ENCODE measurements around the gene OSM. TPM values are rescaled to one million over a fixed set of nuclear protein-coding genes. Genes with fewer than 3 reads are reported as not detected.

OSM gene
- total RNA-seq, 2 experiments from 2014 or later: 74.7 to 80.5 TPM

DNA sequence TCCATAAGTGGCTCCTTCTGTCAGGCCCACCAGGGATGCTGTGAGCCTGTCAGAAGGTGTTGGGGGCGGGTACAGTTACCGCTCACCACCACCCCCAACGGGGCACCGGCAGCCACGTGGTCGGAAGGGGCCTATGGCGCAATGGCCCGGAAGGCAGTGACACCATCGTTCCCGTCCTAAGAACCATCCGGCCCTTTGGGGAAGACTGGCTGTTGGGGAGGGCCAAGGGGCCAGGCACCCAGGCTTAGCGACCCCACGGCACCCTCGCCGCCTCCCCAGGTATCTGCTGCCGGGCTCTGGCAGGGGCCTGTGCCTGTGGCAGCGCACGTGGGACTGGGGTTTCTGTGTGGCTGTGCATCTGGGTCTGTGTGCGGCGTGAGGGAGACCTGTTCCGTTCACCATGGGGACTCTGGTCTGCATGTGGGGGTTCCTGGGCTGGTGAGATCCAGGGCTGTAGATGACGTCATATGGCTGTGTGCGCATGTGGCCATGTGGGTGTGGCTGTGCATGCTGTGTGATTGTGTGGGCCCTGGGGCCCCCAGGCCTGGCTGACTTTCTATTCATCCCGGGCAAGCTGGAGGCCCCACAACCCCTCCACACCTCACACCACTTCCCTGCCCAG is 717 bp downstream of the OSM start:
- H3K4me3 Mint-ChIP-seq: peak overlapping the region; percentile 99
- no peaks in the 10 kb centered on the region for H3K27me3 Mint-ChIP-seq
- peaks cover 60% of the 10 kb centered on the region for H3K4me1 Mint-ChIP-seq
- peak; percentile 87 for DNase-seq
- no peaks in the 10 kb centered on the region for H3K9me3 Mint-ChIP-seq
- ChIA-PET CTCF (interaction anchor here (0.7 kb wide), 1 partner anchor 22 kb away, joined by 3 read pairs; no protein-coding TSS in a partner anchor), POLR2A (interaction anchor here (1.0 kb wide), 1 partner anchor 17 kb away, joined by 3 read pairs; no protein-coding TSS in a partner anchor)
- H3K27ac Mint-ChIP-seq: peak overlapping the region; percentile 94
- peaks cover 67% of the 10 kb centered on the region for H3K36me3 Mint-ChIP-seq (ENCODE audit: low read depth)

DNA sequence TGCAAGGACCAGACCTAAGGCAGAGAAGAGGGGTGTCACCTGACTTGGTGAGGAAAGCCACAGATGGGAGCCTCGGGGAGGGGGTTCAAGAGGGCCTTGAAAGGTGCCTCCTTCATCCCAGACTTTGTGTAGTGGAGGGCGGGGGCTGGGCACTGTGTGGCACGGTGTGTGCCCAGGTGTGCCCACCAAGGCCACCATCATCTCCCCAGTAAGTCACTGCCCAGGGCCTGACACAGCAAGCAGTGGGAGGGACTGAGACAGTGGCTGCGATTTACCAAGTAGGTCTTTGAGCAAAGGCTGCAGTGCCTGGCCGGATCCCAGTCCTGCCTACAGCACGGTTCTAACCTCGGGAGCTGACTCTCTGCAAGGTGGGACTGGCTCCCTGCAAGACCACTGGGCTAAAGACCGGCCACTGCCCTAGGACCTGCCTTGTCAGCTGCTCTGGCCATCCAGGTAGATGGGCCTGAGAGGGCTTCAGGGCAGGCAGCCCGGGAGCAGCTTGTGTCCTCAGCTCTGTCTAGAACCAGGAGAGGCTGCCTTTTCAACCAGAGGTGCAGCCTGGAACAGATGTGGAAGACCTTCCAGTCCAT is 1.4 kb downstream of the OSM start:
- no peaks in the 10 kb centered on the region for H3K9me3 Mint-ChIP-seq
- peaks cover 61% of the 10 kb centered on the region for H3K4me1 Mint-ChIP-seq
- ChIA-PET CTCF (interaction anchor here (1.0 to 2.8 kb wide), 4 partner anchors 23 to 161 kb away, joined by 3 to 31 read pairs (median 4); partner anchors contain the start of genes CASTOR1, MTFP1 and RNF215), POLR2A (interaction anchor here (0.6 kb wide), 1 partner anchor 73 kb away, joined by 4 read pairs; no protein-coding TSS in a partner anchor)
- no peaks in the 10 kb centered on the region for H3K27me3 Mint-ChIP-seq
- H3K27ac Mint-ChIP-seq: peak overlapping the region; percentile 94
- peaks cover 61% of the 10 kb centered on the region for H3K36me3 Mint-ChIP-seq (ENCODE audit: low read depth)
- DNase-seq: peak; percentile 7
- peak overlapping the region; percentile 99 for H3K4me3 Mint-ChIP-seq

DNA sequence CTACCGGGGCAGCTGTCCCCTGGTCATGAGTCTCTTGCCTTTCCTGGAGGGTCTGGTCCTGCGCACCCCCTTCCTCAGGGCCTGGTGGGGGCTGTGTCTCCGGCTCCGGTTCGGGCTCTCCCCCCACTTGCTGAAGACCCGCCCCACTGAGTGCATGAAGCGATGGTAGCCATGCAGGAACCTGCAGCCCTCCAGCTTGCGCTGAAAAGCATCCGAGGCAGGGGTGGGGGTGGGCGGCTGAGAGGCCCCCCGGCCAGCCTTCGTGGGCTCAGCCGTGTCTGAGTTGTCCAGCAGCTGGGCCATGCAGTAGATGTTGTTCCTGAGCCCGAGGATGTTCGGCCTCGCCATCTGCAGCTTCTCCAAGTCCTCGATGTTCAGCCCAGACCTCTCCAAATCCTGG is 2.8 kb downstream of the OSM start:
- ChIA-PET POLR2A (no interaction called here), CTCF (interaction anchor here (0.6 to 2.8 kb wide), 19 partner anchors 9 to 172 kb away, joined by 3 to 31 read pairs (median 4); partner anchors contain the start of genes CASTOR1, RNF215 and TBC1D10A)
- DNase-seq: no peak
- peaks cover 62% of the 10 kb centered on the region for H3K4me1 Mint-ChIP-seq
- H3K36me3 Mint-ChIP-seq (ENCODE audit: low read depth): peaks cover 49% of the 10 kb centered on the region
- peak overlapping the region; percentile 22 for H3K27ac Mint-ChIP-seq
- H3K9me3 Mint-ChIP-seq: no peaks in the 10 kb centered on the region
- peak overlapping the region; percentile 99 for H3K4me3 Mint-ChIP-seq
- no peaks in the 10 kb centered on the region for H3K27me3 Mint-ChIP-seq

DNA sequence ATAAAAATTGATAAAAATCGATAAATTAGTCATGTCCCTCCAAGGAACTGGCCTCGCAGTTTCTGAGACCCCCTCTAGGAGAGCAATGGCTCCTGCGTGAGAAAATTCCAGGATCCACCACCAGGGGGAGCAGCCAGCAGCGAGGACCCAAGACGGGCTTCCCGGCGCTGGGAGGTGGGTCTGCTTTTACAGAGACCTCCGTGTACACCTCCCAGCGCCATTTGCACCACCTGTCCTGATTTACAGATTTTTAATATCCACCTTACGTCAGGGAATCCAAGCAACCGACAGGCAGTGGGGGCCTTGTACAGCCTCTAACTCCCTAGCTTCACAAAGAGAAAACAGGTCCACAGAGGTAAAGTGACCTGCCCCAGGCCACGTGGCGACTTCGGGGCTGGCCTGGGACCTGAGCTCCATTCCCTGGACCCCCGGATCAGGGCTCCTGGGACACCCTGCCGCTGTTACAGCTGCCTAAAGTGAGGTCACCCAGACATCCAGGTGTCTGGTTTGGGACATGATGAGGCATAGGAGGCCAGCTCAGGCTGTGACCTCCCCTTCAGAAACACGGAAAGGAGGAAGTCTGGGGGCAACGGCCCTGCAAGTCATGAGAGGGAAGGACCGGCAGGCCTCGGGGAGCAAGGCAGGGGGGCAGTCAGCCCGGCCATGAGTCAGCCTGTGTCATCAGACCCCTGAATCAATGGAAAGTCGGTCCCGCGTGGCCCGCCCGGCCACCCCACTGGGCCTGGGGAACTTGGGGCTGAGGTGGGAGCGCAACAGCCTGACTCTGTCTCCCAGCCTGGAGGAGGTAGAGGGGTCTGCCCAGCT is 3.5 kb downstream of the OSM start:
- H3K9me3 Mint-ChIP-seq: no peaks in the 10 kb centered on the region
- no peaks in the 10 kb centered on the region for H3K27me3 Mint-ChIP-seq
- H3K4me1 Mint-ChIP-seq: peaks cover 62% of the 10 kb centered on the region
- ChIA-PET POLR2A (interaction anchor here (0.6 to 0.9 kb wide), 2 partner anchors 124 to 164 kb away, joined by 3 read pairs; no protein-coding TSS in a partner anchor), CTCF (interaction anchor here (0.6 to 2.8 kb wide), 18 partner anchors 8 to 171 kb away, joined by 3 to 31 read pairs (median 4); partner anchors contain the start of genes CASTOR1 and TBC1D10A)
- H3K36me3 Mint-ChIP-seq (ENCODE audit: low read depth): peaks cover 42% of the 10 kb centered on the region
- H3K27ac Mint-ChIP-seq: peak overlapping the region; percentile 79
- peak overlapping the region; percentile 99 for H3K4me3 Mint-ChIP-seq
- DNase-seq: peak; percentile 81

DNA sequence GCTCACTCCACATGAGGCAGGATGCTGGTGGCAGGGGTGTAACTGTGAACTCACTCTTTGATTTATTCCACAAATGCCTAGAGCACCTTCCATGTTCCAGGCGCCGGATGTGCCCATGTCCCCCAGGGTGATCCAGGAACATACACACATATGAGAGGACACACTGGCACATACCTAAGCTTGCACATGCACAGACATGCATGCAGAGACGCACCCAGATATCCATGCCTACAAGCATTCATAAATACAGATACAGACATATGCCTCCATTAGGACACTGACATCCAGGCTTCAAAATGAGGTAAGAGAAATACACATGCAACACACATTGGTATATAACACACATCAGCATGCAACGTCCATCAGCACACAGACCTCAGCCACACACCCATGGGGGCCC is 4.5 kb downstream of the OSM start:
- Mint-ChIP-seq H3K36me3 (ENCODE audit: low read depth) (peaks cover 42% of the 10 kb centered on the region), H3K27ac (peak overlapping the region; percentile 85), H3K9me3 (no peaks in the 10 kb centered on the region), H3K4me1 (peaks cover 63% of the 10 kb centered on the region), H3K4me3 (peak overlapping the region; percentile 99), H3K27me3 (no peaks in the 10 kb centered on the region)
- ChIA-PET CTCF (interaction anchor here (1.4 to 1.7 kb wide), 2 partner anchors 26 to 126 kb away, joined by 5 to 6 read pairs; partner anchors contain the start of gene RNF215), POLR2A (no interaction called here)
- DNase-seq: no peak

DNA sequence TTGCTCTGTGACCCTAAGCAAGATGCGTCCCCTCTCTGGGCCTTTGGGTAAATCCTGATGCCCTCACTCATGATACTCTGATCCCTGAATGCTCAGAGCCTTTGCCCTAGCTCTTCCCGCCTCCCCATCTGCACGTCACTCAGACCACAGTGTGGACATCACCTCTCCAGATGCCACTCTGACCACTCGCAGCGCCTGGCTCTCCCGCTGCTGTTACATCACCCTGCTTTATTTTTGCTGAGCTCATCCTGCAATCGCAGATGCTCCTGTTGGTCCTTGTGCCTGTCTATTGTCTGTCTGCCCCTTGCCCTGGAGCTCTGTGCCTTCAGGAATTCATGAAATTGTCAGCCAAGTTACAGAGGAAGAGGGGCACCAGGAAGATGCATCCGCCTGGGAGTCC is 5.5 kb downstream of the OSM start:
- ChIA-PET POLR2A (no interaction called here), CTCF (interaction anchor here (1.1 to 1.7 kb wide), 5 partner anchors 10 to 127 kb away, joined by 3 to 6 read pairs (median 3); partner anchors contain the start of genes RNF215 and SF3A1)
- Mint-ChIP-seq H3K36me3 (ENCODE audit: low read depth) (peaks cover 38% of the 10 kb centered on the region), H3K27me3 (no peaks in the 10 kb centered on the region), H3K27ac (peak overlapping the region; percentile 50), H3K4me3 (no peak overlapping the region), H3K4me1 (peaks cover 68% of the 10 kb centered on the region), H3K9me3 (no peaks in the 10 kb centered on the region)
- no peak for DNase-seq

DNA sequence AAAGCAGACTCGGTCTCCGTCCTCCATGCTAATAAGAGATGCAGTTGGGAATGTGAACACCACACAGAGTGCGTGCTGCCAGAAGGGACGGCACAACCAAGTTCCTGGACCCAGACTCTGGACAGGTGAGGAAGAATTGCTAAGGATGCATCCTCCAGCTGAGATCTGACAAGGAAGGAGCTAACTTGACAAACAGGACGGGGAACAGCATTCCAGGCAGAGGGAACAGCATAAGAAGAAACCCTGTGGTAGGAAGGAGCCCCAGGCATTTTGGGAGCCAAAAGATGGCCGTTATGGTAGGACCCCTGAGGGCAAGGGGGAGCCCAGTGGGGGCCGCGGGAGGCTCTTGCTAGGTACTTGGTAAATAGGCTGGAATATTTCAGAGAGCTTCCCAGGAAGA is 6.0 kb downstream of the OSM start:
- Mint-ChIP-seq H3K9me3 (no peaks in the 10 kb centered on the region), H3K4me1 (peaks cover 70% of the 10 kb centered on the region), H3K36me3 (ENCODE audit: low read depth) (peaks cover 33% of the 10 kb centered on the region), H3K4me3 (no peak overlapping the region), H3K27me3 (no peaks in the 10 kb centered on the region), H3K27ac (peak overlapping the region; percentile 52)
- POLR2A ChIA-PET: no interaction called here
- CTCF ChIA-PET: interaction anchor here (0.6 to 1.7 kb wide), 5 partner anchors 9 to 1436 kb away, joined by 3 to 6 read pairs (median 3); partner anchors contain the start of gene SF3A1
- no peak for DNase-seq

DNA sequence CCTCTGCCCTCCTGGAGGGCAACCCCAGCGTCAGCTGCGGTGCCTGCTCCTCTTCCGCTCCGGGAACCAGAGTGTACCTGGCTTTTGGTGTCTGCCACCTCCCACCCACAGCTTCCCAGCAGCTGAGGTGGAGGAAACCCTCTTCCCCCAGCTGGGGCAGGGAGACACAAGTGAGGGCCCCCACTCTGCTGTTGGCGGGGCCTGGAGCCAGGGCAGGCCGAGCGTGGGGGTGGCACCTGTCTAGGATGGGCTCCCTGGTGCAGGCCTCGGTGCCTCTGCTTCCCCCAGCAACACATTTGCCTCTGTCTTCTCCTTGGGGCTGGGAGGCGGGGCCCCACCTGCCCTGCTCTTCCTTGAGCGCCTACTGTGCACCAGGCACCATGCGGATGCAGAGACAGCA is 6.4 kb downstream of the OSM start:
- no peaks in the 10 kb centered on the region for H3K27me3 Mint-ChIP-seq
- no peak overlapping the region for H3K4me3 Mint-ChIP-seq
- ChIA-PET POLR2A (no interaction called here), CTCF (interaction anchor here (0.6 to 1.4 kb wide), 2 partner anchors 9 to 1435 kb away, joined by 3 read pairs; no protein-coding TSS in a partner anchor)
- H3K36me3 Mint-ChIP-seq (ENCODE audit: low read depth): peaks cover 29% of the 10 kb centered on the region
- H3K9me3 Mint-ChIP-seq: no peaks in the 10 kb centered on the region
- peak overlapping the region; percentile 52 for H3K27ac Mint-ChIP-seq
- DNase-seq: no peak
- H3K4me1 Mint-ChIP-seq: peaks cover 71% of the 10 kb centered on the region

DNA sequence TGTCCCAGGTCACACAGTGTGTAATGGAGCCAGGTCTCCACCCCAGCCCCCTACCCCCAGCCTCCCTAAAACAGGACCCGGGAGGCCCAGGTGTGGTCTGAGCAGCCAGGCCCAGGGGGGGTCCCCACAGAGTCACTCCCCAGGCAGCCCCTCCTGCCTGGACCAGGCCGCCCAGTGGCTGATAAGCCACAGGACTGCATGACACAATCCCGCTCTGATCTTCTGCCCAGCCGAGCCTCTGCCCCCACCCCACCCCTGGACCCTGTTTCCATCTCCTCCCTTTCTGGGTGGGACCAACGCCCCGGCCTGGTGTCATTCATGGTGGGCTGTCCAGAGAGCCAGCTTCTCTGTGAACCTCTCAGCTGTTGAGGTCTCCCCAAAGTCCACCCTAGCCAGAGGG is 12.3 kb downstream of the OSM start:
- no peaks in the 10 kb centered on the region for H3K27me3 Mint-ChIP-seq
- peak overlapping the region; percentile 83 for H3K27ac Mint-ChIP-seq
- DNase-seq: no peak
- H3K9me3 Mint-ChIP-seq: no peaks in the 10 kb centered on the region
- no peak overlapping the region for H3K4me3 Mint-ChIP-seq
- H3K4me1 Mint-ChIP-seq: peaks cover 71% of the 10 kb centered on the region
- ChIA-PET CTCF (interaction anchor here (1.0 to 2.1 kb wide), 10 partner anchors 9 to 141 kb away, joined by 3 to 8 read pairs (median 5); no protein-coding TSS in a partner anchor), POLR2A (interaction anchor here (0.6 kb wide), 1 partner anchor 29 kb away, joined by 3 read pairs; no protein-coding TSS in a partner anchor)
- no peaks in the 10 kb centered on the region for H3K36me3 Mint-ChIP-seq (ENCODE audit: low read depth)

DNA sequence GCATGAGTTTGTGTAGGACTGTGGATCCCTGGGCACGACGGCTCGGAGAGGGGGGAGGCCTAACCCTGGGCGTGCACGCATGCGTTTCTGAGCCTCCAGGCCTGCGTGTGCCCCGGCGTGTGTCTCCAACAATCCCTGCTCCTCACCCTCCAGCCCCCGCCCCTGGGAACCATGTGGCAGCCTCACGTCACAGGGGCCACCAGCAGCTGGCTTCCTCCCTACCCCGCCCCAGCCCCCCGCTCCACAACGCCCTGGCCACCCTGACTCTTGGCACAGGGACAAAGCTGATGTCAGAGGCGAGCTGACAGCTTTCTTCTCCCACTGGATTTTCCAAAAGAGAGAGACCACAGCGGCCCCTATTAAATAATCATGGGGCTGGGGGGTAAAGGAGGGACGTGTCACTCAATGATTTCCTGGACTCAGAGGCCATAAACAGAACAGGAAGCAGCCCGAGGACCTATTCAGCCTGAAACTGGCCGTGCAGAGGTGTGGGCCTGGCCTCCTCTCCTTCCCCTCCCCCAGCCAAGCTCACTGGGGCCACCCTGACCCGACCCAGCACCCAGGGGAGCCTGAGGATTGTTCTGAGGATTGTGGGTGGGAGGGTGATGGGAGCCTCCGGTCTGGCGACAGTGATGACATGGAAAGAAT is 13.3 kb downstream of the OSM start:
- Mint-ChIP-seq H3K4me3 (no peak overlapping the region), H3K27me3 (no peaks in the 10 kb centered on the region), H3K4me1 (peaks cover 70% of the 10 kb centered on the region), H3K27ac (peak overlapping the region; percentile 64), H3K9me3 (no peaks in the 10 kb centered on the region), H3K36me3 (ENCODE audit: low read depth) (no peaks in the 10 kb centered on the region)
- DNase-seq: no peak
- POLR2A ChIA-PET: no interaction called here
- CTCF ChIA-PET: interaction anchor here (2.1 kb wide), 1 partner anchor 34 kb away, joined by 8 read pairs; no protein-coding TSS in a partner anchor

DNA sequence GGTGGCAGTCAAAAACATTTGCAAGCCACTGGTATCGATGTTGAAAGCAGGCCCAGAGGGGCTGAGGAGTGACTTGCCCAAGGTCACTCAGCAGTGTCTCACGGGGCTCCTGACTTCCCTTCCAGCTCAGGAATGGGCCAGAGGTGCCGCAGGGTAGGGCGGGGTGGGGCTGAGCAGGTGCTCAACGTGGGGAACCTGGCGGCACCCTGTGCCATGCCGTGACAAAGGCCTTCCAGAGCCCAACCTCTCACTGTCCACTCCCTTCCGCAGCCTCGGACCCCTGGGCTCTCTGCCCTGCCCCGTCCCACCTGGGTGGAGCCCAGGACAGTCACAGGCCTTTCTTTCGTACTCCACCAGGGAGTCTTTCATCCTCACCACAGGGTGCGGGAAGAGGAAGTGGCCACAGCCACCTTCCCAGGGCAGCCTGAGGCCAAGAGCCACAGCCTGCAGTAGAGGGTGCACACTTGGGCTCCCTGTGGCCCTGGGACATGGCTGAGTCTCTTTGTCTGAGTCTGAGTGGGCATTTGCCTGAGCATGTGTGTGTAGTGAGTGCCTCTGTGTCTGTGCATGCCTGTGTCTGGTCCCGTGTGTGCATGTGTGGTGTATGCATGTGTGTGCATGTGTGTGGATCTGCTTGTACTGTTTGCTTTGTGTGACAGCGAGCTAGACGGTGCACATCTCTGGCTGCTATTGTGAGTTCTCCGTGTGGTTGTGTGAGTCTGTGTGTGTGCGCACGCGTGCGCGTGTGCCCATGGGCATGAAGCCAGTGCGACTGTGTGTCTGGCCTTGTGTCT is 14.0 kb downstream of the OSM start:
- Mint-ChIP-seq H3K36me3 (ENCODE audit: low read depth) (no peaks in the 10 kb centered on the region), H3K9me3 (no peaks in the 10 kb centered on the region), H3K27ac (peak overlapping the region; percentile 79), H3K4me3 (no peak overlapping the region), H3K4me1 (peaks cover 70% of the 10 kb centered on the region), H3K27me3 (no peaks in the 10 kb centered on the region)
- no peak for DNase-seq
- POLR2A ChIA-PET: no interaction called here
- CTCF ChIA-PET: interaction anchor here (2.1 kb wide), 1 partner anchor 35 kb away, joined by 8 read pairs; no protein-coding TSS in a partner anchor

All from activated CD4-positive, alpha-beta T cell treated with anti-CD3 and anti-CD28 coated beads, Interleukin-2, amount 10 ng/mL, durations not matched to agents 7 days and 5 days (primary cell).